ENCODE results near the gene MID1. TPM values are rescaled to one million over a fixed set of nuclear protein-coding genes. Genes with fewer than 3 reads are reported as not detected.

Gene MID1
- total RNA-seq, 1 experiment from 2014 or later: 14.8 TPM

DNA sequence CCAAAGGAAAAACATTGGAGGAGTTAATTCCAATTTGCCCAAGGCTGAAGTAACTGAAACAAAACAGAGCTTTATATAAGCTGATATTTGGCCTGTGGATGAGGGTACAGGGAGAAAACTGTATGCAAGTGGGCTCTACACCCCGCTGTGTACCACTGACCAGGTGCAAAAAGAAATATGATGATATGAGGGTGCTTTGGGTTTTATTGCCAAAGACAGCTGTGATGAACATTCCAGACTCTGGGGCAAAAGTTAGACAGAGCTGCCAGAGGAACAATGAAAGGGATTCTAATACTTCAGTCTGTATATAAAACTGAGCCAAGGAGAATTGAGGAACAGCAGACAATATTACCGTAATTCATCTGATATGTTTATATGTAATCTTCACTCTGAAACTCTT is 117.4 kb downstream of the MID1 start:
- no peak overlapping the region for H3K4me3 ChIP-seq
- peaks cover 14% of the 10 kb centered on the region for H3K4me1 ChIP-seq (replicated peaks)
- no peaks in the 10 kb centered on the region for H3K36me3 ChIP-seq
- DNase-seq (ENCODE audit: low read depth in 1 of 2, low spot score in 2 of 2): no peak
- H3K9me3 ChIP-seq (replicated peaks): no peaks in the 10 kb centered on the region
- no peak overlapping the region for H3K27ac ChIP-seq
- no peaks in the 10 kb centered on the region for H3K27me3 ChIP-seq (replicated peaks)

DNA sequence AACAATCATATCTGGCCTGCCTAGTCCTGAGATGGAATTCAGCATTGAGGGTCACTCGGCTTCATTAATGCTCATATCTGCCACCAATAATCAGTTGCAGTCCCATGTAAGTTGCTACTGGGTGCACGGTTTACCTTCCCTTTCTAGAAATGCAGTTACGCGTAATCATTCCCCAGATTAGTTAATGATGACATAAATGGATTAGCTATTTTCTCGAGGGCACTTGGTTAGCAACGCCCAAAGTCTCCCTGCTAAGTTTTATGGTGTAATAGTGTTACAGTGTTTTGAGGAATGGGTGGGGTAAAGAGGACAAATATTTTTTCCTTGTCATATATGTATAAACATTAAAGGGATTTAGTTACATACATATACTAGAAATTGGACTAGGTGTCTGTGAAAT is 118.8 kb downstream of the MID1 start:
- Histone ChIP-seq H3K9me3 (replicated peaks) (no peaks in the 10 kb centered on the region), H3K27me3 (replicated peaks) (no peaks in the 10 kb centered on the region), H3K36me3 (no peaks in the 10 kb centered on the region), H3K4me1 (replicated peaks) (peaks cover 11% of the 10 kb centered on the region), H3K4me3 (no peak overlapping the region), H3K27ac (no peak overlapping the region)
- DNase-seq (ENCODE audit: low read depth in 1 of 2, low spot score in 2 of 2): no peak

DNA sequence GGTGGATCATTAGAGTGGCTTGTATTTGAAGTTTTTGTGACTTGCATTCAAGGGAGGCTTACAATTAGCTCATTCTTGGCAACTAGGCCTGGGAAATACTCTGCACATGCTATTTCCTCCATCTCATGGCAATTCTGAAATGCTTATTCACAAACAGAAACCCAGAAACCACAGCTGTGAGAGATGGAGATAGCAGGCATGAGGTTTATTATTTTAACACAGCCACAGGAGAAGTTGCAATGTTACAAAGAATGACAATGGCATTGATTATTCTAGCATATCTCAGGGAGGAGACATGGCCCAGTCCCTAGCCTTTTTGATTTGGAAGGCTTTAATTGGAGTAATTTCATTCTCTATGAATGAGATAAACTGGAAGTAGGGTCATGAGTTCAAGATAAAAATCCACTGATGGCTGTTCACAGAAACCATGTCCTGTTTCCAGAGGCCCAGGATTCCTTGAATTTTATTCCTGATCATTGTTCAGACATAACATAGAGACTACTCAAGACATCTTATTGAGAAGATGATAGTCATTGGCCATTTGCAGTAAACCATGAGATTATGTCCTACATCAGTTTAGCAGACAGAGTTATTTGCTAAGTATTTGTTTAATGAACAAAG is 123.9 kb downstream of the MID1 start:
- H3K27ac ChIP-seq: peak overlapping the region; percentile 71
- H3K36me3 ChIP-seq: no peaks in the 10 kb centered on the region; the same call in 1 of the 2 replicates
- no peaks in the 10 kb centered on the region for H3K27me3 ChIP-seq (replicated peaks)
- H3K4me1 ChIP-seq (replicated peaks): peaks cover 14% of the 10 kb centered on the region
- DNase-seq (ENCODE audit: low read depth in 1 of 2, low spot score in 2 of 2): peak; percentile 39 to 66
- H3K4me3 ChIP-seq: no peak overlapping the region
- no peaks in the 10 kb centered on the region for H3K9me3 ChIP-seq (replicated peaks)

DNA sequence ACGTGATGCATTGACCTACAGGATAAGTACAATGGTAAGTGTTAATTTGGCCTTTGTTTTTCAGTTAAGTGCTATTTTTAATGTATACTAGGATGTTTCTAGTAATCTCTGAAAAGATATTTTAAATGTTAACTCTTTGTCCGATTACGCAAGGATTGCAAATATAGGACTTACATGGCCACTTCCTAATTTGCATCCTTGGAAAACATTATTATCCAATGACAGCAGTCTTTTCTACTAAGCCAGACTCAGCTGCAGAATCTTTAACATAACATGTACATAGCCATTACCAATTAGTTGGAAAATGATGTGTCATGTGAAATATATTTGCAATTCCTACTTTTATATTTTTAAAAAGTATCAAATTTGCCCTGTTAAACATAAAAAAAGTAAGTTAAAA is 124.7 kb downstream of the MID1 start:
- Histone ChIP-seq H3K4me3 (no peak overlapping the region), H3K36me3 (no peaks in the 10 kb centered on the region; the same call in 1 of the 2 replicates), H3K9me3 (replicated peaks) (no peaks in the 10 kb centered on the region), H3K27me3 (replicated peaks) (no peaks in the 10 kb centered on the region), H3K27ac (peak overlapping the region; percentile 71), H3K4me1 (replicated peaks) (peaks cover 14% of the 10 kb centered on the region)
- no peak for DNase-seq (ENCODE audit: low read depth in 1 of 2, low spot score in 2 of 2)

DNA sequence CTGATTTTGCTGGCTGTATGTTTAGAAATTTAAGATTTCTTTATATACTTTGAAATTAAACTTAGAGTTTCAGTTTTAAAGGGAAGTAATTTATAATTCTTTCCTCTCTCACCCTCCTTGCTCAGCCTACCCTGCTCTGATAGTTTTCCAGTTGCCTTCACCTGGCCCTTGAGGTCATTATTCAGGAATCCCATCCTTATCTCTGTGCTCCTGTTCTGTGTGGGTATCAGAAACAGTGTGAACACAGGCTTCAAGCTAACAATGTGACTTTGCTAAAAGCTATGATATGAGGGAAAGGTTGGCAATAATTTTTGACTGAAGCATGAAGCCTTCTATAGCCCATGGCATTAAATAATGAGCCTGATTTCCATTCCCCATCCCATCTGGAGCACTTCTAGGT is 128.1 kb downstream of the MID1 start:
- H3K27me3 ChIP-seq (replicated peaks): no peaks in the 10 kb centered on the region
- no peaks in the 10 kb centered on the region; the same call in 1 of the 2 replicates for H3K36me3 ChIP-seq
- no peak overlapping the region for H3K27ac ChIP-seq
- no peaks in the 10 kb centered on the region for H3K9me3 ChIP-seq (replicated peaks)
- no peak overlapping the region for H3K4me3 ChIP-seq
- H3K4me1 ChIP-seq (replicated peaks): peaks cover 13% of the 10 kb centered on the region
- no peak for DNase-seq (ENCODE audit: low read depth in 1 of 2, low spot score in 2 of 2)

DNA sequence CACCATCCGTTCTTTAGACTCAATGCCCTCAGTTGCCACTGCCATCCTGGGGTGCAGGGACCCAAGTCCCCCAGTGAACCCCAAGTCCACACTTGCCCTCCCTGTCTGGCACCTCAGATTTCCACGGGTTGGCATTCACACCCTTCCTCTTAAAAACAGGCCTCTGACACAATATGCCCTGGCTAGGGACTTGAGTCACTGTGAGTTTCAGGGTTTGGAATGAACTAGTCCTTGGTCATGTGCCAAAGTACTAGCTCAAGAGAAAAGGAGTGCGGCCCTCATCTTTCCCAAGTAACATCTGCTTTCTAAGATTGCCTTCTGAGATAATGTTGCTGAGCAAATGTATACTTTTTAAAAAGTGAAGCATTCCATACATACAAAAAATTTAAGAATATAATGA is 134.0 kb downstream of the MID1 start:
- Histone ChIP-seq H3K36me3 (peaks cover 6% of the 10 kb centered on the region), H3K4me1 (replicated peaks) (peaks cover 36% of the 10 kb centered on the region), H3K27me3 (replicated peaks) (no peaks in the 10 kb centered on the region), H3K27ac (peak overlapping the region; percentile 83), H3K9me3 (replicated peaks) (no peaks in the 10 kb centered on the region), H3K4me3 (no peak overlapping the region)
- no peak for DNase-seq (ENCODE audit: low read depth in 1 of 2, low spot score in 2 of 2)

DNA sequence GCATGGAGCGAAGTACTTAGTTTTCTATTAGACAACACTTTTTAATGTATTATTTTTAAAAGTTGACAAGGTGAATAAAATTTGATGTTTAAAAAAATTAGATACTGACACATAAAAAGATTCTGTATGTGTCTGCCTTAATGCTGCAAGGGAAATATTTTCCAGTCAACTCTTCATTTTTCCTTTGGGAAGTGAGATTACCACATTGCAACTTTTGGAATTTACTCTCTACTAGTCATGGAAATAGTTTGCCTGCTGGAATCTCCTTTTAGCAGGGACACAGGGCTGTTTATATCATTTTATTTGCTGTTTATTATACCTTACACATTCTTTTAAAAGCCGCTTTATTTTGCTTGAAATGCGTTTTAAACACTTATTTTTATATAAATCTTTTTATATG is 135.1 kb downstream of the MID1 start:
- DNase-seq (ENCODE audit: low read depth in 1 of 2, low spot score in 2 of 2): no peak
- peak overlapping the region; percentile 83 for H3K27ac ChIP-seq

DNA sequence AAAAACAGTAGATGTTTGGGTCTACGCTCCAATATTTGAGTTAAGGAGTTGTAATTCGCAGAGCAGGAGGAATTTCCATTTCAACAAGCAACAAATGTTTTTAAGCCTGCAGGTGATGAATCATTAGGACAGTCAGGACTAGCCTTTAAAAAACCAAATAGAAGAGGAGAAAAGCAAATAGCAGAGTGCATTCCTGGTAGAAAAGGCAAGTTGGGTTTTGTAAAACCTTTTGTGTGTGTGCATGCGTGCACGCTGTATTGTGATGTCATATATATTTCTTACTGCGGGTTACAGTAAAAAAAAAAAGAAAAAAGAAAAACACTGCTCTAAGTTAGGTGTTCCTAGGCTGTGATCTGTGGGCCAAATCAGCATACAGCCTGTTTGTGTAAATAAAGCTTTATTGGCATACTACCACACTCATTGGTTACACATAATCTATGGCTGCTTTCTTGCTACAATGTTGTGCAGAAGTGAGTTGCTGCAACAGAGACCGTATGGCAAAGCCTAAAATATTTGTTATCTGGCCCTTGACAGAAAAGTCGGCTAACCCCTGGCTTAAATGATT is 135.6 kb downstream of the MID1 start:
- Histone ChIP-seq H3K9me3 (replicated peaks) (no peaks in the 10 kb centered on the region), H3K27ac (peak overlapping the region; percentile 83), H3K27me3 (replicated peaks) (no peaks in the 10 kb centered on the region), H3K36me3 (peaks cover 6% of the 10 kb centered on the region), H3K4me3 (no peak overlapping the region), H3K4me1 (replicated peaks) (peaks cover 36% of the 10 kb centered on the region)
- peak in 1 of 2 experiments; percentile 63 for DNase-seq (ENCODE audit: low read depth in 1 of 2, low spot score in 2 of 2)

More for the DNA sequence above, 135.1 kb downstream of the MID1 start:
- H3K4me3 ChIP-seq: no peak overlapping the region
- H3K36me3 ChIP-seq: peaks cover 6% of the 10 kb centered on the region
- no peaks in the 10 kb centered on the region for H3K27me3 ChIP-seq (replicated peaks)
- peaks cover 36% of the 10 kb centered on the region for H3K4me1 ChIP-seq (replicated peaks)
- H3K9me3 ChIP-seq (replicated peaks): no peaks in the 10 kb centered on the region

DNA sequence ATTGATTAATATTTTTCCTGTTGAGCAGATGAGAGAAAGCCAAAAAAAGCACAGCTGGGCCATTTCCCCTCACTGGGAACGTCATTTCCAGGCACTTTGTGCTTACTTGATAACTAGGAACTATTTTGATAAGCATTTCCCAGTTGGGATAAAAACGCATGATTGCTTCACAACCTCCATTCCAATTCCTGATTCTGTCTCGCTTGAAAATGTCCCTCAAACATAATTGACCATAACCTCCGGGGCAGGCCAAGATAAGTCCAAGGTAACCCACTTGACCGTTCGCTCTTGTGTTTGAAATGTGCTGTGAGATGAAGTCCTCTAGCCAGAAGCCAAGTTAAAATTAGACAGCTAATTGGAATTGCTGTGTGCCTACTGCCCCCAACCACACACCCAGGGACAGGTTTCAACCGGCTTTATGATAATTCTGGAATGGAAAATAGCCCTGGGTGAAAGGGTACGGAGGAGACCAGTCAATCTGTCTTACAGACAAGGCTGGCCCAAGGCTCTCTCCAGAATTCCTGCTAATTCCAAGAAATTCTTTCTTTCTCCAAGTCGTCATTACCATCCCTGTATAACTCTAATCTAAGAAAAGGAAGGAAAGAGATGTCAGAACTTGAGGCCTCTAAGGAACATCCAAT is 137.1 kb downstream of the MID1 start:
- peaks cover 6% of the 10 kb centered on the region for H3K36me3 ChIP-seq
- H3K4me1 ChIP-seq (replicated peaks): peaks cover 36% of the 10 kb centered on the region
- H3K27ac ChIP-seq: no peak overlapping the region
- H3K9me3 ChIP-seq (replicated peaks): no peaks in the 10 kb centered on the region
- no peak for DNase-seq (ENCODE audit: low read depth in 1 of 2, low spot score in 2 of 2)
- no peaks in the 10 kb centered on the region for H3K27me3 ChIP-seq (replicated peaks)
- no peak overlapping the region for H3K4me3 ChIP-seq

DNA sequence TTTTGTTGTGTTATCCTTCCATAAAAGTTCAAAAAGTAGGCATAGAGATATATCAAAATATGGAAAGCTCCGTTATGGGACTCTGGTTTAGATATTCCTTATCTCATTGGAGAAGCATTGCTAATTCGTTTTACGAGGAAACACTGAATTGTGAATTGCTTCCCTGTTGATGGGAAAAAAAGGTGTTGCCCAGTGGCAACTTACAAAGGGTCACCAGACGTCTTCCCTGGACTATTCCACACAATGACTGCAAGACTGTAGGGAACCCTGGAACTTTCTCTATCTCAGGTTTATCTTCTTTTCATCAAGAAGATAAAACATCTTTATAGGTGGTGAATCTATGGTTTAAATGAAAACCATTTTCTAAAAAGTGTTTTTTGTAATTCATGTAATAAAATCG is 137.7 kb downstream of the MID1 start:
- Histone ChIP-seq H3K27ac (no peak overlapping the region), H3K27me3 (replicated peaks) (no peaks in the 10 kb centered on the region), H3K36me3 (peaks cover 6% of the 10 kb centered on the region), H3K4me1 (replicated peaks) (peaks cover 36% of the 10 kb centered on the region), H3K4me3 (no peak overlapping the region), H3K9me3 (replicated peaks) (no peaks in the 10 kb centered on the region)
- DNase-seq (ENCODE audit: low read depth in 1 of 2, low spot score in 2 of 2): no peak

DNA sequence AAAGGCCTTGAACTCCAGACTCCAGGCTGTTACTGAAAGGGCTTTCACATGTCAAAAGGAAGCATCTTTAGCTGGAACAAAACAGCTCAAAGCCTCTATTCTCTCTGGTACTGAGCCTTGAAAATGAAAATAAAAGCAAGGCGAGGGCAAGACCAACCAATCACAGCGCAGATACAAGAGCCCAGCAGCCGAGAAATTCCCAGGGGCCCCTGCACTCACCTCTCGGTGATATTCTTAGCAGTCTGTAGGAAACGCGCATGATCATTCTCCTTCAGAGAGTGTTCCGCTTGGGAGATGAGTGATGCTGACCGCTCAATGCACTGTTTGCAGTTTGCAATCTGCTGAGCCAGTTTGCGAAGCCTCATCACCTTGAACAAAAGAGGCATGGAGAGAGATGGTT is 138.1 kb downstream of the MID1 start:
- H3K9me3 ChIP-seq (replicated peaks): no peaks in the 10 kb centered on the region
- H3K27me3 ChIP-seq (replicated peaks): no peaks in the 10 kb centered on the region
- DNase-seq (ENCODE audit: low read depth in 1 of 2, low spot score in 2 of 2): no peak
- H3K4me3 ChIP-seq: no peak overlapping the region
- H3K4me1 ChIP-seq (replicated peaks): peaks cover 36% of the 10 kb centered on the region
- H3K36me3 ChIP-seq: peaks cover 6% of the 10 kb centered on the region
- H3K27ac ChIP-seq: no peak overlapping the region

DNA sequence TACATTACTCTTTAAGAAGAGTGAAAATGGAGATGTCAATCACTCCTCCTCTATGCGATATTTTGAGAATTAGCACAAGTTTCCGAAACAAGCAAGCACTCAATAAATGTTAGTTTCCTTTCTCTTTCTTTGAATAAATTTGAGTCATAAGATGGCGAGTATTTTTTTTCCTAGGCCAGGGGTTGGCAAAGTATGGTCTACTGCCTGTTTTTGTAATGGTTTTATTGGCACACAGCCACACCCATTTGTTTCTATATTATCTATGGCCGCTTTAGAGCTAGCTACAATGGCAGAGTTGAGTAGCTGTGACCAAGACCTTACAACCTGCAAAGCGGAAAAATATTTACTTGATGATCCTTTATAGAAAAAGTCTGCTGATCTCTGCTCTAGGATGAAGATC is 139.5 kb downstream of the MID1 start:
- H3K36me3 ChIP-seq: peaks cover 6% of the 10 kb centered on the region

DNA sequence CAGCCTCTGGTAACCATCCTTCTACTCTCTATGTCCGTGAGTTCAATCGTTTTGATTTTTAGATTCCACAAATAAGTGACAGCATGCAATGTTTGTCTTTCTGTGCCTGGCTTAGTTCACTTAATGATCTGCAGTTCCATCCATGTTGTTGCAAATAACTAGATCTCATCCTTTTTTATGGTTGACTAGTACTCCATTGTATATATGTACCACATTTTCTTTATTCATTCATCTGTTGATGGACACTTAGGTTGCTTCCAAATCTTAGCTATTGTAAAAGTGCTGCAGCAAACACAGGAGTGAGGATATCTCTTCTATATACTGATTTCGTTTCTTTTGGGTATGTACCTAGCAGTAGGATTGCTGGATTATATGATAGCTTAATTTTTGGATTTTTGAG is 140.9 kb downstream of the MID1 start:
- no peak for DNase-seq (ENCODE audit: low read depth in 1 of 2, low spot score in 2 of 2)
- Histone ChIP-seq H3K36me3 (peaks cover 6% of the 10 kb centered on the region), H3K27me3 (replicated peaks) (no peaks in the 10 kb centered on the region), H3K4me3 (no peak overlapping the region), H3K9me3 (replicated peaks) (no peaks in the 10 kb centered on the region), H3K27ac (no peak overlapping the region), H3K4me1 (replicated peaks) (peaks cover 14% of the 10 kb centered on the region)

More for the DNA sequence above, 139.5 kb downstream of the MID1 start:
- Histone ChIP-seq H3K4me3 (no peak overlapping the region), H3K4me1 (replicated peaks) (peaks cover 27% of the 10 kb centered on the region), H3K27me3 (replicated peaks) (no peaks in the 10 kb centered on the region), H3K9me3 (replicated peaks) (no peaks in the 10 kb centered on the region), H3K27ac (no peak overlapping the region)
- DNase-seq (ENCODE audit: low read depth in 1 of 2, low spot score in 2 of 2): no peak

DNA sequence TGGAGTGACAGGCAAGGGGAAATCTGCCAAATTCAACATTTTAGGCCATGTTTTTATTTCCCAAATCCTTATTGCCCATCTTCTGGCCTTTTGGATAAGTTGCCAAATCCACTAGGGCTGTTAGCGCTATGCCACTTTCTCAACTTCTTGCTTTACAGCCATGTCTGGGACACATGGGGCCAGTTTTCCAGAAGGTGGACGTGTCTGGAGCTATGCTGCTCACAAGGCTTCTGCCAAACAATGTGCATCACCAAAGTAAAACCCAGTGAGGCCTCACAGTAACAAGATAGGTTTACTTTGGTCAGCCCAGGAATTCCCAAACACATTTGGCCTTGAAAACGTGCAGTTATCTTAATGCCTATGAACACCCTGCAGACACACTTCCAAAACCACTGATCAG is 142.9 kb downstream of the MID1 start:
- DNase-seq (ENCODE audit: low read depth in 1 of 2, low spot score in 2 of 2): no peak
- H3K27me3 ChIP-seq (replicated peaks): no peaks in the 10 kb centered on the region
- no peak overlapping the region for H3K4me3 ChIP-seq
- peaks cover 14% of the 10 kb centered on the region for H3K36me3 ChIP-seq
- H3K4me1 ChIP-seq (replicated peaks): peaks cover 20% of the 10 kb centered on the region
- H3K27ac ChIP-seq: no peak overlapping the region
- H3K9me3 ChIP-seq (replicated peaks): no peaks in the 10 kb centered on the region
